ENCODE measurements around the gene DNAJC12. TPM values are rescaled to one million over a fixed set of nuclear protein-coding genes. Genes with fewer than 3 reads are reported as not detected.

The DNAJC12 gene
- total and polyA plus RNA-seq, 2 donors (not counting 1 experiment from before 2014, with no cell fraction given) = 0.19 TPM; not detected in 1

DNA sequence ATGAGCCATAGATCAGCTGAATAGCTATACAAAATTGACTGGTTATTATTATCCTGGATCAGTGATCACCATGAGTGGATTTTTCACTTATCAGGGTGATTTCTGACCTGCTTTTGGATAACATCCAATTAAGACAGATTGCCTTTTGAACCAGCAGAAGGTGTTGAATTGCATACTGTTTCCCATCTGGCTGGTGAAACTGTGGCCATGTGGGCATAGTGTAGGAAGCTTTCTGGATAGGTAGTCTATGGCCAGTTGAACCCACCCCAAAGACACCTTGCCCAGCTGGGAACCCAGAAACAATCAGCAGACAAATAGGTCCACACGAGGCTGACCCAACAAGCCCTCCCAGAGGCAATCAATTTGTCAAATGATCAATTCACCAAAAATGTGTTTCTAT is 29.3 kb downstream of the DNAJC12 start:
- Mint-ChIP-seq H3K4me3 (no peak overlapping the region), H3K9me3 (ENCODE audit: insufficient read depth) (no peaks in the 10 kb centered on the region), H3K27ac (no peak overlapping the region), H3K27me3 (peaks cover 15% of the 10 kb centered on the region), H3K4me1 (no peaks in the 10 kb centered on the region)
- Histone ChIP-seq H3K36me3 (replicated peaks in 1 of 2; ENCODE audit: control extremely low read depth in 1 of 2, control insufficient read depth in 1 of 2, extremely low read depth in 1 of 2, insufficient read depth in 2 of 2, low read length in 1 of 2) (no peaks in the 10 kb centered on the region), H3K4me3 (ENCODE audit: control extremely low read depth in 1 of 5, extremely low read depth in 1 of 5, insufficient read depth in 1 of 5, low read depth in 2 of 5, low read length in 4 of 5) (no peak overlapping the region), H3K4me1 (ENCODE audit: control insufficient read depth in 2 of 2, insufficient read depth in 2 of 2, low read length in 2 of 2) (no peaks in the 10 kb centered on the region), H3K27me3 (replicated peaks in 1 of 4; ENCODE audit: control extremely low read depth in 1 of 4, control insufficient read depth in 3 of 4, insufficient read depth in 4 of 4, low read length in 3 of 4) (no peaks in the 10 kb centered on the region), H3K9me3 (ENCODE audit: control extremely low read depth in 1 of 3, control insufficient read depth in 2 of 3, insufficient read depth in 1 of 3, low read length in 2 of 3) (no peaks in the 10 kb centered on the region), H3K79me2 (ENCODE audit: control insufficient read depth, insufficient read depth, low read length) (no peaks in the 10 kb centered on the region), H3K4me2 (replicated peaks; ENCODE audit: low read depth, low read length, poor library complexity, severe bottlenecking) (no peak overlapping the region), H3K9ac (ENCODE audit: low read length) (no peak overlapping the region), H4K20me1 (ENCODE audit: control insufficient read depth, insufficient read depth, low read length, poor library complexity, severe bottlenecking) (no peaks in the 10 kb centered on the region), H3K27ac (ENCODE audit: low read length in 2 of 2) (no peak overlapping the region), H2AFZ (ENCODE audit: insufficient read depth, low read depth, low read length, poor library complexity, severe bottlenecking) (no peak overlapping the region)
- DNase-seq (no peak), ATAC-seq (ENCODE audit: low read depth) (no peak)
- ChIA-PET CTCF (no interaction called here), POLR2A (no interaction called here)
- TF ChIP-seq EZH2 (IDR thresholded peaks at IDR 0.05; ENCODE audit: borderline replicate concordance, insufficient read depth, low read depth, low read length, poor library complexity, severe bottlenecking) = no peak
- TF ChIP-seq, protein P1, sequence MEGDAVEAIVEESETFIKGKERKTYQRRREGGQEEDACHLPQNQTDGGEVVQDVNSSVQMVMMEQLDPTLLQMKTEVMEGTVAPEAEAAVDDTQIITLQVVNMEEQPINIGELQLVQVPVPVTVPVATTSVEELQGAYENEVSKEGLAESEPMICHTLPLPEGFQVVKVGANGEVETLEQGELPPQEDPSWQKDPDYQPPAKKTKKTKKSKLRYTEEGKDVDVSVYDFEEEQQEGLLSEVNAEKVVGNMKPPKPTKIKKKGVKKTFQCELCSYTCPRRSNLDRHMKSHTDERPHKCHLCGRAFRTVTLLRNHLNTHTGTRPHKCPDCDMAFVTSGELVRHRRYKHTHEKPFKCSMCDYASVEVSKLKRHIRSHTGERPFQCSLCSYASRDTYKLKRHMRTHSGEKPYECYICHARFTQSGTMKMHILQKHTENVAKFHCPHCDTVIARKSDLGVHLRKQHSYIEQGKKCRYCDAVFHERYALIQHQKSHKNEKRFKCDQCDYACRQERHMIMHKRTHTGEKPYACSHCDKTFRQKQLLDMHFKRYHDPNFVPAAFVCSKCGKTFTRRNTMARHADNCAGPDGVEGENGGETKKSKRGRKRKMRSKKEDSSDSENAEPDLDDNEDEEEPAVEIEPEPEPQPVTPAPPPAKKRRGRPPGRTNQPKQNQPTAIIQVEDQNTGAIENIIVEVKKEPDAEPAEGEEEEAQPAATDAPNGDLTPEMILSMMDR (IDR thresholded peaks at IDR 0.05) = no peak
- intact Hi-C loops (cut with micrococcal nuclease) = no loop called here
- 80% methylated on average over 1 of the region's 1 CpG for WGBS (ENCODE audit: insufficient coverage)

GRCh38 chr10:67807855-67808456 is 30.0 kb downstream of the DNAJC12 start:
- Mint-ChIP-seq H3K9me3 (ENCODE audit: insufficient read depth) (no peaks in the 10 kb centered on the region), H3K27ac (no peak overlapping the region), H3K4me3 (no peak overlapping the region), H3K27me3 (peaks cover 15% of the 10 kb centered on the region), H3K4me1 (no peaks in the 10 kb centered on the region)
- Histone ChIP-seq H3K79me2 (ENCODE audit: control insufficient read depth, insufficient read depth, low read length) (no peaks in the 10 kb centered on the region), H3K4me2 (replicated peaks; ENCODE audit: low read depth, low read length, poor library complexity, severe bottlenecking) (no peak overlapping the region), H3K9me3 (ENCODE audit: control extremely low read depth in 1 of 3, control insufficient read depth in 2 of 3, insufficient read depth in 1 of 3, low read length in 2 of 3) (no peaks in the 10 kb centered on the region), H4K20me1 (ENCODE audit: control insufficient read depth, insufficient read depth, low read length, poor library complexity, severe bottlenecking) (no peaks in the 10 kb centered on the region), H2AFZ (ENCODE audit: insufficient read depth, low read depth, low read length, poor library complexity, severe bottlenecking) (no peak overlapping the region), H3K27me3 (replicated peaks in 1 of 4; ENCODE audit: control extremely low read depth in 1 of 4, control insufficient read depth in 3 of 4, insufficient read depth in 4 of 4, low read length in 3 of 4) (no peaks in the 10 kb centered on the region), H3K9ac (ENCODE audit: low read length) (no peak overlapping the region), H3K4me3 (ENCODE audit: control extremely low read depth in 1 of 5, extremely low read depth in 1 of 5, insufficient read depth in 1 of 5, low read depth in 2 of 5, low read length in 4 of 5) (no peak overlapping the region), H3K36me3 (replicated peaks in 1 of 2; ENCODE audit: control extremely low read depth in 1 of 2, control insufficient read depth in 1 of 2, extremely low read depth in 1 of 2, insufficient read depth in 2 of 2, low read length in 1 of 2) (no peaks in the 10 kb centered on the region), H3K27ac (ENCODE audit: low read length in 2 of 2) (no peak overlapping the region), H3K4me1 (ENCODE audit: control insufficient read depth in 2 of 2, insufficient read depth in 2 of 2, low read length in 2 of 2) (no peaks in the 10 kb centered on the region)
- WGBS (ENCODE audit: insufficient coverage) = 100% methylated on average over 1 of the region's 4 CpGs
- intact Hi-C loops (cut with micrococcal nuclease) = no loop called here
- POLR2A ChIA-PET = no interaction called here
- CTCF ChIA-PET = interaction anchor here (0.6 kb wide), 1 partner anchor 1236 kb away, joined by 3 read pairs; no protein-coding TSS in a partner anchor
- DNase-seq = no peak
- ATAC-seq (ENCODE audit: low read depth) = no peak
- no peak for TF ChIP-seq EZH2 (IDR thresholded peaks at IDR 0.05; ENCODE audit: borderline replicate concordance, insufficient read depth, low read depth, low read length, poor library complexity, severe bottlenecking)
- TF ChIP-seq, protein P1 (IDR thresholded peaks at IDR 0.05) = no peak
